ENCODE results near the gene NDUFB6.
"Not testable (repeated sequence)": the region's sequence is repeated elsewhere in the genome, so short reads cannot be mapped to it uniquely, and the experiment has no call there.

The NDUFB6 gene

DNA sequence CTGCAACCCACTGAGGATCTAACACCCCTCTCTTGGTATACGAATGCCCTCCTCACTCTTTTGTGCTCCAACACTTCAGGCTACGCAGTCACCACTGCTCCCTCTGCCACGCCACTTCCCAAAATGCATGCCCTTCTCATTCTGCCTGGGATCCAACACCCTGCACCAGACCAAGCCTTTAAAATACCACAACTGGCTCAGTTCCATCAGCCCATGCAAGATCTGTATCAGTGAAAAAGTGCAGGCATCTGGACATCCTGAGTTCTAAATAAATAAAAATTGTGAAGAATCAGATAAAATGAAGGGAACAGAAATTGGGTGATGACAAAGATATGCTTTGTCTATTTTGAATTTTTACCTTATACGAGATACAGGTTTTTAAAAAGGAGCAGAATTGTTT, 2.7 kb downstream of the NDUFB6 start:
- DNase-seq, result no peak

DNA sequence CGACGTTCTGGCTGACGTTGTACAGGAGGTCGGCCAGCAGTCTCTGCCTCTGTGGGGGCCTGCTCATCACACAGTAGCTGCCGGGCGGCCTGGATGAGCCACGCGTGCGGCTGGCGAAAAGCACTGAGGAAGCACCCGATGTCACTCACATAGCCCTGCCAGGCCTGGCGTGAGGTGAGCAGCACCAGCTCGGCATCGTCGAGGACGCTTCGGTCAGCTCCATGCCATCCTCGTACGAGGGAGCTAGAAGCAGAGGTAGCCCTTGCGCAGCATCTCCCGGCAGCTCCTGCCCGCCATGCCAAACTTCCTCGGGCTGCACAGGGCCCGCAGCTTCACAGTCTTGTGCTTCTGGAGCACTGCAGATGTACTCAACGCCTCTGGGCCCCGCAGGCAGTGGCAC, 6.2 kb downstream of the NDUFB6 start:
- no peak for DNase-seq

- no peak for DNase-seq
Observed at GRCh38 chr9:32565967-32566366, 7.0 kb downstream of the NDUFB6 start.

GRCh38 chr9:32558408-32558934, 14.5 kb downstream of the NDUFB6 start:
- no peak for DNase-seq

- no peak for DNase-seq
Observed at GRCh38 chr9:32554591-32554990, 18.4 kb downstream of the NDUFB6 start.

DNA sequence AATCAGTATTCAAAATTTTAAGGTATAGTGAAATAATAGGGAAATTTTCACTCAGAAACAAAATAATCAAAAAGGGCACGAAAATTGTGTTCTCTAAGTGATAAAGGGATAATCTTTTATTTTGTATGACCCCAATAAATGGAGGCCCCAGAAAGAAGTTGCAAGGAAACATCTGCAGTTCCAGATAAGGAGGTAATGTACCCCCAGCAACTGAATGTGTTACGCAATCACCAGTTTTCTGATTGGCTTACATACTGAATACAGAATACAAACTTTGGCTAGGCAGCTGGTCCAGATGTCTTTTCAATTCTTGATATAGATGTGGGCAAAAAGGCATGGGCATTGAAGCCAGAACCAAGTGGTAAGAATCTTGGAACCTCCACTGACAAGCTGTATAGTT, 18.9 kb downstream of the NDUFB6 start:
- no peak for DNase-seq

- peak; percentile 88 for DNase-seq
Observed at GRCh38 chr9:32552172-32552872, 20.6 kb downstream of the NDUFB6 start, which contains the start of the genes SMIM27 and TOPORS. Gene SMIM27, plus strand, starts transcription at chr9:32552327. Its CDS starts 108 bp downstream, at chr9:32552435. Gene TOPORS, minus strand, starts transcription at chr9:32552586. Its CDS starts 150 bp downstream, at chr9:32552436.

DNA sequence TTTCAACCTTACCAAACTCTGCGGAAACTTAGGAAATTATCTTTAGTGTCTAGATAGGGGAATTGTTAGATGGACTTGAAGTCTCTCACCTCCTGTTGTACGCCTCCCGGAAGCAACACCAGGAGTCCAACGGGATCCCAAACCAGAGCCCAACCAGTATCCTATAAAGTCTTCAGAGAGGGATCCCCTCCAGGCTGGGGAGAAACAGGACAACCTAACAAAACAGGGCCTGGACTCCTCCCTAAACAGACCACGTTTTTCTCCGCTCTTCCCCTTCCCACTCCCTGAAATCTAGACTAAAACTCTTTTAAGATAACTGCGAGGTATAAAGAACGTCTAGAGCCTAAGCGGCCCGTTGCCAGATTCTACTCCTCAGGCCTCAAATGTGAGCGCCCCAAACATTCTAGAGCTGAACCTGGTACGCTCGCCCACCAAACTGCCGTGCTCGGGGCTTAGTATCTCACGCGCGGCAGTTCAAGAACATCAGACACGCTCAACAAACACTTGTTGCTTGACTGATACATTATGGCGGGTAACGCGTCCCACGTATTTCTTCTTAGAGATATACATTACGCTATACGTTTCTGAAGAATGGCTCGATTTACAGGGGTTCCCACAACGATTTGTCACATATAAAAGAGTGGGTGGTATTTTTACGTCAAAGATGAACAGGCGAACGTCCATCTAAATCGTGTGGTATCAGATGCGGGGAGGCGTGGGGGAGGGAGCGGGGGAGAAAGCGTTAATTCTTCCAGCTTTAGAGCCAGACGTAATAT, 21.5 kb downstream of the NDUFB6 start:
- DNase-seq, result peak; percentile 27

DNA sequence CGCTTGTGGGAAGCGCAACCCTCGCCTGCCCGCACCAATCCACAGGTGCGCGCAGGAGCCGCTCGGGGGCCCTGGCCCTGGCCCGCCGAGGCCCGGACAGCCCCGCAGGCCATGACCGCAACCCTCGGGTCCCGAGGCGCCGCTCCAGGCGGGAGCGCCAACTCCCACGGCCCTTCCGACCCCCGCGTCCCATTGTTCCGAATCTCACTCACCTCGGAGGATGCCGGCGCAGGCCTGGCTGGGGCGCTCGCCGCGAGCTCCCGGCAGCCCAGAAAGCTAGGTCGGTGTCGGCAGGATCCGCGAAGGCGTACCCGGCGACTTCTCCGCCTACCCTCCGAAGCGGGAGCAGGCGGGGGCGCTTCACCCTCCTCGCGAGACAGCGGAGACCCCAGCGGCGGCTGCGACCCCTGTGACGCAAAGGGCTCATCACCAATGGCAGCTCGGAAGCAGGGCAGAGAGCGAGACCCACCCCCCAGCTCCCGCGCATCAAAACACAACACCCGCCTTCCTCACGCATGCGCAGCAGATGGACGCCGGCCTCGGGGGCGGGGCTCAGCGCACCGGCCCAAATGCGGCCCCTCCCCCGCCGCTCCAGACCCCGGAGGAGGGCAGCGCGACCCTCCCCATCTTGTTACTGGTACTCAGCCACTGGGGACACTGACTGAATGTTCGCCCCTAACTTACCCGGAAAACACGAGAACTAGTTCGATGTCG, 22.2 kb downstream of the NDUFB6 start:
- peak; percentile 98 for DNase-seq

GRCh38 chr9:32550150-32550561, 22.8 kb downstream of the NDUFB6 start:
- DNase-seq, result no peak

- DNase-seq, result not testable (repeated sequence)
Observed at GRCh38 chr9:32548213-32548612, 24.7 kb downstream of the NDUFB6 start.

GRCh38 chr9:32545884-32546283, 27.1 kb downstream of the NDUFB6 start:
- no peak for DNase-seq

DNA sequence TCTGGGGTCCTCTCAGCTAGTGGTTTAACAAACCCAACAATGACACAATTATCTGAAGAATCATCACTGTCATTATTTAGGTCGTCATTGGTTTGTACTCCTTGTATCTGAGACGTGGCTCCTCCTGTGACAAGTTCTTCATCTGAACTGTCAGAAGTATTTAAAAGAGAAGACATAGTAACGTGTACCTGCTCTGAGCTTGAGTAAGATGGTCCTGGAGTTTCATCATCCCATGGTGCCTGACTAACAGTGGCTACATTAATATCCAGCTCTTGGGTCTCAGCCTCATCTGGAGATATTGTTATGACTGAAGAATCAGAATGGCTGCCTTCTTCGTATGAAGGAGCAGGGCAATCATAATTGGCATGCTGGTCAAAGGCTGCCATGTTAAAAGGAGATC, 29.9 kb downstream of the NDUFB6 start:
- no peak for DNase-seq

GRCh38 chr9:32533816-32534215, 39.1 kb downstream of the NDUFB6 start:
- DNase-seq, result no peak

GRCh38 chr9:32533336-32533735, 39.6 kb downstream of the NDUFB6 start:
- DNase-seq, result no peak

GRCh38 chr9:32526707-32527048, 46.3 kb downstream of the NDUFB6 start:
- DNase-seq, result no peak

GRCh38 chr9:32526041-32526706, 46.8 kb downstream of the NDUFB6 start, which contains the start of gene RIGI:
Gene RIGI, minus strand, starts transcription at chr9:32526196. Its CDS starts 30 bp downstream, at chr9:32526166.
- DNase-seq, result peak; percentile 81

- DNase-seq, result no peak
Observed at GRCh38 chr9:32525709-32526030, 47.3 kb downstream of the NDUFB6 start.

DNA sequence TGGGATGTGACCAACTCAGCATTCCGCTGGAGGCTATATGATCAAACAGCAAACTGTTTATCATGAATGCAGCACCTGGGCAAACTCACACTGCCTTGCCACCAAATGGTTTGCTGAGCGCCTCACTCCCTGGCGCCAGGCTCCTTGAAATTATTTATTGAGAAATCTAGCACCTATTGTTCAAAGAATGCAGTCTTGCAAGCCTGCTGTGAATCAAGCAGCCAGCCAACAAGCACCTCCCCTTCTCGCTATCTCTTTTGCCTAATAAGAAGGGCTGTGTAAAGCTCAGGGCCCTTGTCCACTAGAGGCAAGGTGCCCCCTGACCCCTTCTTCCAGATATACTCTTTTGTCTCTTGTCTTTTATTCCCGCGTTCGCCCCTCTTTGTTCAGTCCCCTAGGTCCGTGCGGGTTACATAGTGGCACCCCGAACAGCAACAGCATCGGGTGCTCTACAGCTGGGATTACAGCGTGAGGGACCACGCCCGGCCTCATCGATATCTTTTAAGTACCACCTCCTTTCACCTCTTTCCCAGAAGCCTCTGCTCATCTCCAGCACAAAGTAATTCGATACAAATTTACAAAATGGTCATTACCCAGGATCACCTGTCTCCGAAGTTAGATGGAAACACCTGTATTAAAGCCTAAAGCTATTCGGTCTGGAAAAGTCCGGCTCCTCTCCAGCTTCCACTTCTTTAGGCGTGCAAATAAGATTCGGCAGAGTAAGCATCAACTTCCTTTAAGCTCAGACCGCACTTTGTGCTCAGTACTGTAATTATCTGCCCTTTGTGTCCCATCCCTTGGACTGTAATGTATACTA, 47.9 kb downstream of the NDUFB6 start:
- no peak for DNase-seq

GRCh38 chr9:32524558-32524891, 48.4 kb downstream of the NDUFB6 start:
- DNase-seq, result not testable (repeated sequence)

DNA sequence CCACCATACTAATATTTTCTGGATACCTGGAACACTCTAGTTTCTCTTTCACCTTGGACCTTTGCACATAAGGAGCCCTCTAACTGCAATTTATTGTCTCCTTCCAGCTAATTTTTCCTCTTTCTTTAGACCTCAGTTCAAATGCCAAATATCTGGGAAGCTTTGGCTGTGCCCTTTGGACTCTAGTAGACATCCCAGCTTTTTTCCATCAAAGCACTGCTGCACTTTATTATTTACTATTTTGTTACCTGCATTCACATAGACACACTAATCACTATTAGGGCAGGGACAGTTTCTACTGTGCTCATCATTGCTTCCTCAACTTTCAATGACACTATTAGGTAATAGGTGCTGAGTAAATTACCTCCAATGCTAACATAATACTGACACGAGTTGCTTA, 49.0 kb downstream of the NDUFB6 start:
- no peak for DNase-seq

DNA sequence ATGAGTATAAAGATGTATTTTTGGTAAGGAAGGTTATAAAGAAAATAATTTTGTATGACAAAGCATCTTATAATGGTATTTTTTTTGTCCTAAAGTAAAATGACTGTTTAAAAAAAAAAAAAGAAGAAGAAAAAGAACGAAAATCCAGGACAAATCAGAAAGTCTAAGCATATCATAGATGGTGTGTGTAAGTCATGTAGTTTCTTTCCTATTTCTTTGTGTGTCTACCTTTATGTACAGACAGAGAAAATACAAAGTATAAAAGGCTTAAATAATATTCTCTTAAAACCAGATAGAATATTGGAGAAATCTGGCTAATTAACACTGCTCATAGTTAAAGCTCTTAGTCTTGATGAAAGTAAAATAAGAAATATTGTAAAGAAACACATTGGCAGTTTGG, 54.7 kb downstream of the NDUFB6 start:
- DNase-seq, result no peak

All from effector CD4-positive, alpha-beta T cell (primary cell).